ENCODE measurements around the gene CTDSP1. TPM values are rescaled to one million over a fixed set of nuclear protein-coding genes. Genes with fewer than 3 reads are reported as not detected.

Gene CTDSP1
- polyA plus RNA-seq, 1 of the 3 experiments (the other 2 are of a cell fraction) = 88.0 TPM

GRCh38 chr2:218381916-218382366 lies 17.7 kb upstream of the CTDSP1 start, which contains the start of gene SLC11A1:
Gene SLC11A1, plus strand, starts transcription at chr2:218382273. Its CDS starts 96 bp downstream, at chr2:218382369.
- Histone ChIP-seq H3K79me2 (ENCODE audit: insufficient read depth) (no peaks in the 10 kb centered on the region), H3K4me2 (no peak within 1 kb of the TSS), H3K9ac (no peak within 1 kb of the TSS), H3K27me3 (ENCODE audit: insufficient read depth) (no peaks in the 10 kb centered on the region), H3K9me2 (no peaks in the 10 kb centered on the region), H4K20me1 (ENCODE audit: insufficient read depth) (no peaks in the 10 kb centered on the region), H3K4me1 (ENCODE audit: control insufficient read depth in 1 of 2, insufficient read depth in 2 of 2, low read depth in 1 of 2, low read length in 1 of 2) (no peaks in the 10 kb centered on the region; a peak in 1 of 4 replicates), H3K4me3 (ENCODE audit: low read depth in 2 of 2, low read length in 1 of 2) (no peak within 1 kb of the TSS), H3K36me3 (replicated peaks in 1 of 2; ENCODE audit: control insufficient read depth in 1 of 2, insufficient read depth in 2 of 2, low read length in 1 of 2) (no peaks in the 10 kb centered on the region), H3F3A (replicated peaks; ENCODE audit: insufficient read depth) (no peaks in the 10 kb centered on the region), H3K9me3 (no peaks in the 10 kb centered on the region), H3K27ac (ENCODE audit: low read depth in 2 of 2, low read length in 1 of 2) (no peak within 1 kb of the TSS), H2AFZ (ENCODE audit: low read depth) (no peak within 1 kb of the TSS)
- ChIA-PET CTCF (interaction anchor here (1.6 kb wide), 1 partner anchor 80 kb away, joined by 4 read pairs; no protein-coding TSS in a partner anchor), POLR2A (no interaction called here)
- no peak for DNase-seq
- TF ChIP-seq SIN3A (IDR thresholded peaks at IDR 0.05; ENCODE audit: borderline replicate concordance, low read depth, low read length) = no peak
- no peak for TF ChIP-seq MAX (IDR thresholded peaks at IDR 0.05; ENCODE audit: low read depth)
- no peak for TF ChIP-seq RAD21 (IDR thresholded peaks at IDR 0.05; ENCODE audit: low read length)
- TF ChIP-seq TCF12 (IDR thresholded peaks at IDR 0.05) = no peak
- no peak for TF ChIP-seq MEF2A (IDR thresholded peaks at IDR 0.05; ENCODE audit: borderline replicate concordance, low read depth)
- TF ChIP-seq EZH2phosphoT487 (IDR thresholded peaks at IDR 0.05; ENCODE audit: borderline replicate concordance, low read depth) = no peak
- no peak for TF ChIP-seq ZBTB33 (IDR thresholded peaks at IDR 0.05; ENCODE audit: borderline replicate concordance, low read depth)
- no peak for TF ChIP-seq REST (IDR thresholded peaks at IDR 0.05; ENCODE audit: low read depth, low read length)
- no peak for TF ChIP-seq POLR2AphosphoS5 (IDR thresholded peaks at IDR 0.05; ENCODE audit: low read depth, low read length)
- TF ChIP-seq YY1 (IDR thresholded peaks at IDR 0.05; ENCODE audit: low read depth) = no peak
- WGBS (ENCODE audit: low lambda C conversion rate) = 86% methylated on average over 9 of the region's 13 CpGs

GRCh38 chr2:218382785-218383184 lies 16.9 kb upstream of the CTDSP1 start:
- no peak overlapping the region for H3K4me3 ChIP-seq (ENCODE audit: low read depth in 2 of 2, low read length in 1 of 2)
- no peaks in the 10 kb centered on the region for H3K79me2 ChIP-seq (ENCODE audit: insufficient read depth)
- WGBS (ENCODE audit: low lambda C conversion rate) = 83% methylated on average over 5 of the region's 6 CpGs
- H3K9ac ChIP-seq = no peak overlapping the region
- TF ChIP-seq TAF1 (IDR thresholded peaks at IDR 0.05; ENCODE audit: borderline replicate concordance, low read depth, low read length) (no peak), SMC3 (IDR thresholded peaks at IDR 0.05; ENCODE audit: low read depth, low read length) (no peak), GATA2 (CRISPR knock-in tag; IDR thresholded peaks at IDR 0.05) (no peak), USF2 (IDR thresholded peaks at IDR 0.05; ENCODE audit: borderline replicate concordance, low read depth, low read length) (no peak), REST (IDR thresholded peaks at IDR 0.05; ENCODE audit: low read depth, low read length) (no peak), MAX (IDR thresholded peaks at IDR 0.05; ENCODE audit: low read depth) (no peak), GABPA (IDR thresholded peaks at IDR 0.05; ENCODE audit: low read depth) (no peak)
- POLR2A ChIA-PET = no interaction called here
- H3F3A ChIP-seq (replicated peaks; ENCODE audit: insufficient read depth) = no peaks in the 10 kb centered on the region
- no peaks in the 10 kb centered on the region for H4K20me1 ChIP-seq (ENCODE audit: insufficient read depth)
- H3K27ac ChIP-seq (ENCODE audit: low read depth in 2 of 2, low read length in 1 of 2) = no peak overlapping the region
- no peak for DNase-seq
- H3K36me3 ChIP-seq (replicated peaks in 1 of 2; ENCODE audit: control insufficient read depth in 1 of 2, insufficient read depth in 2 of 2, low read length in 1 of 2) = no peaks in the 10 kb centered on the region
- H3K9me2 ChIP-seq = no peaks in the 10 kb centered on the region
- no peaks in the 10 kb centered on the region; a peak in 2 of 4 replicates for H3K4me1 ChIP-seq (ENCODE audit: control insufficient read depth in 1 of 2, insufficient read depth in 2 of 2, low read depth in 1 of 2, low read length in 1 of 2)
- H3K9me3 ChIP-seq = no peaks in the 10 kb centered on the region
- no peak overlapping the region for H3K4me2 ChIP-seq
- no peaks in the 10 kb centered on the region for H3K27me3 ChIP-seq (ENCODE audit: insufficient read depth)
- H2AFZ ChIP-seq (ENCODE audit: low read depth) = no peak overlapping the region
- CTCF ChIA-PET = interaction anchor here (0.8 to 2.5 kb wide), 4 partner anchors 12 to 81 kb away, joined by 3 to 20 read pairs (median 4); partner anchors contain the start of gene CATIP
